ENCODE measurements around the gene HSPA1A. TPM values are rescaled to one million over a fixed set of nuclear protein-coding genes. Genes with fewer than 3 reads are reported as not detected.

The HSPA1A gene
- total and polyA plus RNA-seq, 8 donors: 18.2 to 195 (median 44.4) TPM

DNA sequence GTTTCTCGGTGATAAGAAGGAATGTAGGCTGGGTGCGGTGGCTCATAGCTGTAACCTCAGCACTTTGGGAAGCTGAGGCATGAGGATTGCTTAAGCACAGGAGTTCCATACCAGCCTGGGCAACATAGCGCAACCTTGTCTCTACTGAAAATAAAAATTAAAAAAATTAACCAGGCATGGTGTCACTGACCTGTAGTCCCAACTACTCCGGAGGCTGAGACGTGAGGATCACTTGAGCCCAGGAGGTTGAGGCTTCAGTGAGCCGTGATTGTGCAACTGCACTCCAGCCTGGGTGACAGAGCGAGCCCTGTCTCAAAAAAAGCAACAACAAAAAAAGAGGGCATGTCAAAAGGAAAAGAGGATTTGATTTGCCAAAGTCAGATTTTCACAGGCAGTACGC is 43.4 kb downstream of the HSPA1A start:
- Histone ChIP-seq H3K27ac (no peak overlapping the region), H3K4me1 (peaks cover 0 to 6% (median 0%) of the 10 kb centered on the region in 3 donors), H3K27me3 (no peaks in the 10 kb centered on the region), H3K4me3 (no peak overlapping the region), H3K9me3 (no peaks in the 10 kb centered on the region), H3K36me3 (peaks cover 2 to 14% (median 8%) of the 10 kb centered on the region in 3 donors)
- no peak for FAIRE-seq
- TF ChIP-seq, protein P1, sequence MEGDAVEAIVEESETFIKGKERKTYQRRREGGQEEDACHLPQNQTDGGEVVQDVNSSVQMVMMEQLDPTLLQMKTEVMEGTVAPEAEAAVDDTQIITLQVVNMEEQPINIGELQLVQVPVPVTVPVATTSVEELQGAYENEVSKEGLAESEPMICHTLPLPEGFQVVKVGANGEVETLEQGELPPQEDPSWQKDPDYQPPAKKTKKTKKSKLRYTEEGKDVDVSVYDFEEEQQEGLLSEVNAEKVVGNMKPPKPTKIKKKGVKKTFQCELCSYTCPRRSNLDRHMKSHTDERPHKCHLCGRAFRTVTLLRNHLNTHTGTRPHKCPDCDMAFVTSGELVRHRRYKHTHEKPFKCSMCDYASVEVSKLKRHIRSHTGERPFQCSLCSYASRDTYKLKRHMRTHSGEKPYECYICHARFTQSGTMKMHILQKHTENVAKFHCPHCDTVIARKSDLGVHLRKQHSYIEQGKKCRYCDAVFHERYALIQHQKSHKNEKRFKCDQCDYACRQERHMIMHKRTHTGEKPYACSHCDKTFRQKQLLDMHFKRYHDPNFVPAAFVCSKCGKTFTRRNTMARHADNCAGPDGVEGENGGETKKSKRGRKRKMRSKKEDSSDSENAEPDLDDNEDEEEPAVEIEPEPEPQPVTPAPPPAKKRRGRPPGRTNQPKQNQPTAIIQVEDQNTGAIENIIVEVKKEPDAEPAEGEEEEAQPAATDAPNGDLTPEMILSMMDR (IDR thresholded peaks at IDR 0.05): no peak
- intact Hi-C loops (cut with DNase I): no loop called here
- 93 to 96% methylated on average over 8 of the region's 8 CpGs for WGBS, 2 donors
- ATAC-seq: no peak
- no peak for DNase-seq

DNA sequence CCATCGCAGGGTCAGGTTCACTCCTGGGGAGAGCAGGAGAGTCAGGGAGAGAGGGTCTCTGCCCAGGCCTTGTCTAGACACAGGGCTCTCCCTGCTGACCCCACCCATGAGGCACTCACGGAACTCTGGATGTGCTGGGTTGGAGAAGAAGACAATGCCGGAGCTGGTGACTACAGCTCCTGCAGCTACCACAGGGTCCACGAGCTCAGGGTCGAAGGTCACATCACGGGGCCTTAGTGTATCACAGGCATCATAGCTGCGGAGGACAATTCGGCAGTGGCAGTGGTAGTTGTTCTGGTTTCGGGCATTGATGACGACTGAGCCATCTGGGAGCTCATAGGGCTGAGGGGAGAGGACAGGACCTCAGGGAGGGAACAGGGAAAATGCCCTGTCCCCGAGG is 44.6 kb downstream of the HSPA1A start:
- 86 to 91% methylated on average over 11 of the region's 11 CpGs for WGBS, 2 donors

DNA sequence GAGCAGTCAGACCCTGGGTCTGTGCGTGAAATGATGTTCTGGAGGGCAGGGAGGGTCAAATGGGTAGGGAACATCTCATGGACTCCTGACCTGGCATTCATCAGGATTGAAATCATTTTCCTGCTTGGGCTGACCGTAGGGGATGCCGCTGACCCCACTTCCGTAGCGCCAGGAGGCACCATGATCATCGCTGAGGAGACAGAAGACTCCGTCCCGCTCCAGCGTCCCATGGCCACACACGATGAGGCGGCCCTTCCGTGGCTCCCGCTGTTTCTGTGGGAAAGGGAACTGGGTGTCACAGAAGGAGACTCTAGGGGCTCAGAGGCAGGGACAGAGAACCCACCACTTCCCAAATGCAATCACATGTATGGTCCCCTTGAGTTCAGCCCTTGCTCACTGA is 45.0 kb downstream of the HSPA1A start:
- H3K9me3 ChIP-seq: no peaks in the 10 kb centered on the region
- H3K36me3 ChIP-seq: peaks cover 2 to 14% (median 8%) of the 10 kb centered on the region in 3 donors
- H3K4me1 ChIP-seq: peaks cover 0 to 6% (median 0%) of the 10 kb centered on the region in 3 donors
- FAIRE-seq (no peak), ATAC-seq (no peak), DNase-seq (peak in 1 of 6 donors; percentile 41)
- H3K4me3 ChIP-seq: no peak overlapping the region
- intact Hi-C loops (cut with DNase I): no loop called here
- WGBS, 2 donors: 91 to 95% methylated on average over 13 of the region's 13 CpGs
- TF ChIP-seq, protein P1 (IDR thresholded peaks at IDR 0.05): no peak
- H3K27me3 ChIP-seq: no peaks in the 10 kb centered on the region
- H3K27ac ChIP-seq: no peak overlapping the region

More for the DNA sequence above, 44.6 kb downstream of the HSPA1A start:
- Histone ChIP-seq H3K9me3 (no peaks in the 10 kb centered on the region), H3K4me3 (no peak overlapping the region), H3K36me3 (peaks cover 2 to 14% (median 8%) of the 10 kb centered on the region in 3 donors), H3K4me1 (peaks cover 0 to 6% (median 0%) of the 10 kb centered on the region in 3 donors), H3K27me3 (no peaks in the 10 kb centered on the region), H3K27ac (no peak overlapping the region)
- no peak for ATAC-seq
- intact Hi-C loops (cut with DNase I): no loop called here
- no peak for FAIRE-seq
- TF ChIP-seq, protein P1 (IDR thresholded peaks at IDR 0.05): no peak
- DNase-seq: peak in 1 of 6 donors; percentile 26

DNA sequence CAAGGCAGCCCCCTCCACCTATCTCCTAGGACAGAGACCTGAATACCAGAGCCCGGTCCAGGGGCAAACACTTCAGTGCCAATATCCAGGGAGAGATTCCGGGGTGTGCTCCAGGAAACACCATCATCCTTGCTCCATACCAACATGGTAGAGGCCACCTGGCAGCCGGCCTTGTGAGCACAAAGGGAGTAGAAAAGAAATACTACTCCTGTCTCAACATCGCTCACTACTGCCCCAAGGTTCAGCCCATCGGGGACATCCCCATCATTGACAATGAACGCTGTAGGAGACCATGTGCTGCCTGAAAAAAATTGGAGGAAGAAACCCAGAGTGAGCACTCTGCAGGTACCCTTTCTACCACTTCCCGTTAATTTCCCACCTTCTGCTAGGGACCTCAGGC is 45.8 kb downstream of the HSPA1A start:
- 86 to 91% methylated on average over 7 of the region's 7 CpGs for whole genome bisulfite sequencing, 2 donors
- Histone ChIP-seq H3K9me3 (no peaks in the 10 kb centered on the region), H3K4me3 (no peak overlapping the region), H3K27ac (no peak overlapping the region), H3K27me3 (no peaks in the 10 kb centered on the region), H3K36me3 (peaks cover 2 to 14% (median 8%) of the 10 kb centered on the region in 3 donors), H3K4me1 (peaks cover 0 to 6% (median 0%) of the 10 kb centered on the region in 3 donors)
- peak in 1 of 6 donors; percentile 22 for DNase-seq
- ATAC-seq: no peak
- intact Hi-C loops (cut with DNase I): no loop called here
- TF ChIP-seq, protein P1 (IDR thresholded peaks at IDR 0.05): no peak
- FAIRE-seq: no peak

DNA sequence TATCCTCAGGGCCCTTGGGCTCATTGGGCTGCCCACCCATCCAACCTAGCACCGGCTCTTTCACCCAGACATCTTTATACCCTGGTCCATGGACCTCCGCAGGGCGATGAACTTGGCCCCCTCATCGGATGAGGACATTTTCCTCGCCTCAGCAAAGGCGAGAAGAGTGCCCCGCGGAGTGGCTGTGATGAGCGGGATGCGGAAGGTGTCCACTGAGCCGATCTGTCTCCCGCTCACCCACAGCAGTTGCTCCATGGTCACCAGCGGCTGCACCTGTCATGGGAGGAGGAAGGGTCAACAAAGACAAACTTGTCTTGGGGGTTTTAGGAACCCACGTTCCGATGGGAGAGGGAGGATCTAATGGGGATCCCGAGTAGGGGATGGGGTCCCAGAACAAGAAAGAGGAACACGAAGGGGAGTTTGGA is 46.6 kb downstream of the HSPA1A start:
- Histone ChIP-seq H3K27ac (peak overlapping the region in 3 of 4 donors; percentile 38 to 80 (median 73)), H3K4me1 (peaks cover 0 to 6% (median 0%) of the 10 kb centered on the region in 3 donors), H3K9me3 (no peaks in the 10 kb centered on the region), H3K36me3 (peaks cover 2 to 14% (median 8%) of the 10 kb centered on the region in 3 donors), H3K4me3 (peak overlapping the region; percentile 74 to 88 (median 82)), H3K27me3 (no peaks in the 10 kb centered on the region)
- no peak for ATAC-seq
- intact Hi-C loops (cut with DNase I): no loop called here
- WGBS, 2 donors: 26 to 28% methylated on average over 17 of the region's 17 CpGs
- no peak for FAIRE-seq
- peak in 1 of 6 donors; percentile 58 for DNase-seq
- TF ChIP-seq, protein P1 (IDR thresholded peaks at IDR 0.05): no peak

Measured in pancreas (tissue), 10 donors.